Urinary bladder (tissue), 4 donors: ENCODE data around the gene GAB1. TPM values are rescaled to one million over a fixed set of nuclear protein-coding genes. Genes with fewer than 3 reads are reported as not detected.

Experiments
- DNase-seq: peaks from one replicate; pipeline ENCODE4 v3.0.0-alpha.2; 2015; ENCODE audit errors: extremely low spot score
- H3K27ac ChIP-seq: one replicate; pipeline ENCODE4 v1.5.1; 2013; ENCODE audit warnings: low read depth, mild to moderate bottlenecking, moderate library complexity
- H3K36me3 ChIP-seq: one replicate; pipeline ENCODE4 v1.6.1; 2013; ENCODE audit warnings: mild to moderate bottlenecking, moderate library complexity; ENCODE audit not compliant: insufficient read depth
- H3K4me1 ChIP-seq: one replicate; pipeline ENCODE4 v1.6.1; 2013; ENCODE audit warnings: mild to moderate bottlenecking, moderate library complexity; ENCODE audit not compliant: insufficient read depth
- H3K4me3 ChIP-seq: one replicate; pipeline ENCODE4 v1.5.1; 2013; ENCODE audit warnings: low read depth, low read length
- WGBS: extraction: QIAGEN DNeasy Blood & Tissue Kit; methylation state at CpG from one replicate; pipeline ENCODE4 v1.1.7; 2013; 5-methylcytosine and 5-hydroxymethylcytosine counted together
- polyA plus RNA-seq: library from polyadenylated mRNA; stranded (reverse); fragments of 200-250 nt; gene quantifications from one replicate; pipeline ENCODE4 v1.2.3, GENCODE V29; 2013
- total RNA-seq: library from RNA; depleted of rRNA; stranded (reverse); fragments of >200 nt; gene quantifications from one replicate; pipeline ENCODE4 v1.2.3, GENCODE V29; 2014
- donor health status: healthy with polysubstance abuse.
- donor health status: healthy.

GAB1 gene
- total and polyA plus RNA-seq, 2 donors, result 11.4 to 86.4 TPM

- DNase-seq, result no peak
- no peak overlapping the region for H3K4me3 ChIP-seq
- WGBS, result 90% methylated on average over 1 of the region's 1 CpG
- H3K4me1 ChIP-seq, result no peaks in the 10 kb centered on the region
- H3K36me3 ChIP-seq, result no peaks in the 10 kb centered on the region
- no peak overlapping the region for H3K27ac ChIP-seq
These were observed 20.6 kb downstream of the GAB1 start for GRCh38 chr4:143357161-143357845.

- no peaks in the 10 kb centered on the region for H3K36me3 ChIP-seq
- H3K27ac ChIP-seq, result peak overlapping the region; percentile 23
- DNase-seq, result no peak
- H3K4me1 ChIP-seq, result no peaks in the 10 kb centered on the region
- no peak overlapping the region for H3K4me3 ChIP-seq
- 65% methylated on average over 3 of the region's 3 CpGs for WGBS
These were observed 21.7 kb downstream of the GAB1 start for GRCh38 chr4:143358419-143358818.

- Histone ChIP-seq H3K36me3 (no peaks in the 10 kb centered on the region), H3K4me3 (no peak overlapping the region), H3K4me1 (no peaks in the 10 kb centered on the region), H3K27ac (peak overlapping the region; percentile 16)
- no peak for DNase-seq
- 16% methylated on average over 6 of the region's 6 CpGs for whole genome bisulfite sequencing
These were observed 22.4 kb downstream of the GAB1 start for GRCh38 chr4:143358923-143359643.

GRCh38 chr4:143359644-143360193 lies 23.0 kb downstream of the GAB1 start:
- no peak overlapping the region for H3K4me3 ChIP-seq
- DNase-seq, result no peak
- peak overlapping the region; percentile 16 for H3K27ac ChIP-seq
- H3K36me3 ChIP-seq, result no peaks in the 10 kb centered on the region
- 72% methylated on average over 1 of the region's 1 CpG for WGBS
- no peaks in the 10 kb centered on the region for H3K4me1 ChIP-seq

- Histone ChIP-seq H3K27ac (no peak overlapping the region), H3K4me3 (no peak overlapping the region), H3K4me1 (no peaks in the 10 kb centered on the region), H3K36me3 (no peaks in the 10 kb centered on the region)
- 58% methylated on average over 1 of the region's 1 CpG for WGBS
- no peak for DNase-seq
These were observed 24.4 kb downstream of the GAB1 start for GRCh38 chr4:143360838-143361625.

GRCh38 chr4:143362349-143363046 lies 25.8 kb downstream of the GAB1 start:
- H3K27ac ChIP-seq, result no peak overlapping the region

GRCh38 chr4:143363332-143363731 lies 26.7 kb downstream of the GAB1 start:
- no peak for DNase-seq
- H3K4me1 ChIP-seq, result no peaks in the 10 kb centered on the region
- H3K4me3 ChIP-seq, result no peak overlapping the region
- no peaks in the 10 kb centered on the region for H3K36me3 ChIP-seq
- H3K27ac ChIP-seq, result no peak overlapping the region
- 98% methylated on average over 3 of the region's 3 CpGs for WGBS

More at GRCh38 chr4:143362349-143363046, 25.8 kb downstream of the GAB1 start:
- no peak for DNase-seq
- WGBS, result 92% methylated on average over 5 of the region's 5 CpGs
- H3K4me3 ChIP-seq, result no peak overlapping the region
- H3K36me3 ChIP-seq, result no peaks in the 10 kb centered on the region
- H3K4me1 ChIP-seq, result no peaks in the 10 kb centered on the region

GRCh38 chr4:143364063-143364462 lies 27.4 kb downstream of the GAB1 start:
- Histone ChIP-seq H3K36me3 (no peaks in the 10 kb centered on the region), H3K4me3 (no peak overlapping the region), H3K4me1 (no peaks in the 10 kb centered on the region), H3K27ac (no peak overlapping the region)
- no peak for DNase-seq
- 88% methylated on average over 5 of the region's 5 CpGs for WGBS

GRCh38 chr4:143367863-143368262 lies 31.2 kb downstream of the GAB1 start:
- Histone ChIP-seq H3K27ac (no peak overlapping the region), H3K4me1 (no peaks in the 10 kb centered on the region), H3K4me3 (no peak overlapping the region), H3K36me3 (no peaks in the 10 kb centered on the region)
- WGBS, result 96% methylated on average over 5 of the region's 5 CpGs
- no peak for DNase-seq

GRCh38 chr4:143369552-143369951 lies 32.9 kb downstream of the GAB1 start:
- no peak for DNase-seq
- 44% methylated on average over 3 of the region's 3 CpGs for WGBS
- H3K4me1 ChIP-seq, result no peaks in the 10 kb centered on the region
- H3K27ac ChIP-seq, result no peak overlapping the region
- H3K4me3 ChIP-seq, result no peak overlapping the region
- no peaks in the 10 kb centered on the region for H3K36me3 ChIP-seq

GRCh38 chr4:143372093-143372915 lies 35.6 kb downstream of the GAB1 start:
- WGBS, result 94% methylated on average over 1 of the region's 1 CpG
- Histone ChIP-seq H3K36me3 (no peaks in the 10 kb centered on the region), H3K27ac (no peak overlapping the region), H3K4me3 (no peak overlapping the region), H3K4me1 (no peaks in the 10 kb centered on the region)
- DNase-seq, result no peak

- Histone ChIP-seq H3K4me1 (no peaks in the 10 kb centered on the region), H3K4me3 (no peak overlapping the region), H3K36me3 (no peaks in the 10 kb centered on the region), H3K27ac (no peak overlapping the region)
- WGBS, result 76% methylated on average over 3 of the region's 3 CpGs
- no peak for DNase-seq
These were observed 37.6 kb downstream of the GAB1 start for GRCh38 chr4:143374255-143374654.
